RWPE2 (cell line): ENCODE results near the gene GPR139.

Source experiments
- ATAC-seq: fragments of 200-7000 bp; cut with Tn5 transposase; 3 replicates; pipeline ENCODE4 v1.9.1; 2021; ENCODE audit warnings: low read depth
- DNase-seq: peaks from one replicate; pipeline ENCODE4 v3.0.0-alpha.2; 2020; ENCODE audit warnings: low spot score
- H3K27ac ChIP-seq: fragments of 450-650 bp; 2 replicates; pipeline ENCODE4 v1.5.1; 2017; ENCODE audit warnings: mild to moderate bottlenecking; ENCODE audit not compliant: poor library complexity, severe bottlenecking
- H3K27me3 ChIP-seq: fragments of 250-450 bp; sonication (Bioruptor Pico); 2 replicates; pipeline ENCODE4 v1.5.1; 2021; ENCODE audit warnings: mild to moderate bottlenecking, moderate library complexity; ENCODE audit not compliant: insufficient read depth, poor library complexity, severe bottlenecking
- H3K36me3 ChIP-seq: fragments of 250-450 bp; sonication (Bioruptor Pico); 2 replicates; pipeline ENCODE4 v1.5.1; 2020; ENCODE audit warnings: low read depth, mild to moderate bottlenecking, moderate library complexity
- H3K4me1 ChIP-seq: fragments of 250-450 bp; sonication (Bioruptor Pico); 2 replicates; pipeline ENCODE4 v1.5.1; 2021; ENCODE audit warnings: mild to moderate bottlenecking, moderate library complexity; ENCODE audit not compliant: insufficient read depth, poor library complexity, severe bottlenecking
- H3K4me3 ChIP-seq: fragments of 250-450 bp; sonication (Bioruptor Pico); 2 replicates; pipeline ENCODE4 v1.5.1; 2021; ENCODE audit warnings: mild to moderate bottlenecking, moderate library complexity; ENCODE audit not compliant: severe bottlenecking
- H3K9me3 ChIP-seq: fragments of 250-450 bp; sonication (Bioruptor Pico); 2 replicates; pipeline ENCODE4 v1.5.1; 2021; ENCODE audit warnings: mild to moderate bottlenecking, moderate library complexity; ENCODE audit not compliant: severe bottlenecking
- CTCF ChIP-seq: fragments of 450-650 bp; IDR thresholded peaks from one replicate; pipeline ENCODE4 v1.5.1; 2017; ENCODE audit warnings: mild to moderate bottlenecking, moderate library complexity; ENCODE audit not compliant: poor library complexity, severe bottlenecking

GPR139 gene

GRCh38 chr16:20020083-20020482 lies 53.6 kb downstream of the GPR139 start:
- Histone ChIP-seq H3K36me3 (no peaks in the 10 kb centered on the region), H3K27me3 (peaks cover 3% of the 10 kb centered on the region), H3K4me3 (no peak overlapping the region), H3K9me3 (no peaks in the 10 kb centered on the region), H3K27ac (no peak overlapping the region), H3K4me1 (no peaks in the 10 kb centered on the region)
- TF ChIP-seq CTCF: no peak
- no peak for ATAC-seq
- no peak for DNase-seq

GRCh38 chr16:20016234-20016633 lies 57.5 kb downstream of the GPR139 start:
- DNase-seq (no peak), ATAC-seq (no peak)
- no peaks in the 10 kb centered on the region for H3K4me1 ChIP-seq
- H3K27ac ChIP-seq: no peak overlapping the region
- H3K4me3 ChIP-seq: no peak overlapping the region
- TF ChIP-seq CTCF: no peak
- H3K9me3 ChIP-seq: no peaks in the 10 kb centered on the region
- no peaks in the 10 kb centered on the region for H3K36me3 ChIP-seq
- H3K27me3 ChIP-seq: peaks cover 3% of the 10 kb centered on the region

- no peak for ATAC-seq
- TF ChIP-seq CTCF: no peak
- DNase-seq: no peak
- no peak overlapping the region for H3K4me3 ChIP-seq
- no peak overlapping the region for H3K27ac ChIP-seq
- H3K4me1 ChIP-seq: no peaks in the 10 kb centered on the region
- no peaks in the 10 kb centered on the region for H3K27me3 ChIP-seq
- no peaks in the 10 kb centered on the region for H3K36me3 ChIP-seq
- no peaks in the 10 kb centered on the region for H3K9me3 ChIP-seq
Observed at GRCh38 chr16:20004931-20005330, 68.8 kb downstream of the GPR139 start.

GRCh38 chr16:20002936-20003335 lies 70.8 kb downstream of the GPR139 start:
- Histone ChIP-seq H3K4me3 (no peak overlapping the region), H3K4me1 (no peaks in the 10 kb centered on the region), H3K27ac (no peak overlapping the region), H3K36me3 (no peaks in the 10 kb centered on the region), H3K27me3 (no peaks in the 10 kb centered on the region), H3K9me3 (no peaks in the 10 kb centered on the region)
- DNase-seq (no peak), ATAC-seq (no peak)
- TF ChIP-seq CTCF: no peak

GRCh38 chr16:20001856-20002707 lies 71.6 kb downstream of the GPR139 start:
- H3K27me3 ChIP-seq: no peaks in the 10 kb centered on the region
- H3K4me3 ChIP-seq: no peak overlapping the region
- no peak for DNase-seq
- no peaks in the 10 kb centered on the region for H3K4me1 ChIP-seq
- H3K36me3 ChIP-seq: no peaks in the 10 kb centered on the region
- H3K27ac ChIP-seq: no peak overlapping the region
- no peak for ATAC-seq
- no peaks in the 10 kb centered on the region for H3K9me3 ChIP-seq
- TF ChIP-seq CTCF: no peak
